Breast epithelium (tissue), 4 donors: ENCODE results near the gene TMEM45A. TPM values are rescaled to one million over a fixed set of nuclear protein-coding genes. Genes with fewer than 3 reads are reported as not detected.

Experiments used
- DNase-seq, 2 donors: peaks; one replicate each; pipeline ENCODE4 v3.0.0-alpha.2; 2019; ENCODE audit warnings: low spot score in 2 of 2
- H3K27ac ChIP-seq, 2 donors: fragments of 200-600 bp; sonication (generic) in 1 of 2; one replicate each; pipeline ENCODE4 v1.5.1; 2016 to 2019; ENCODE audit warnings: mild to moderate bottlenecking in 1 of 2
- H3K27me3 ChIP-seq, 2 donors: fragments of 200-600 bp; sonication (generic) in 1 of 2; one replicate each; pipeline versions ENCODE4 v1.5.1 to v1.6.0; 2017 to 2019; ENCODE audit warnings: control low read depth in 1 of 2, mild to moderate bottlenecking in 1 of 2
- H3K36me3 ChIP-seq: fragments of 200-600 bp; one replicate; pipeline ENCODE4 v1.5.1; 2019
- H3K4me1 ChIP-seq, 2 donors: fragments of 200-600 bp; sonication (generic); one replicate each; pipeline ENCODE4 v1.5.1; 2016 to 2019; ENCODE audit warnings: control low read depth in 1 of 2
- H3K4me3 ChIP-seq, 3 donors: fragments of 200-600 bp; sonication (generic); 1 replicate in 2 of 3; 2 replicates in 1 of 3; pipeline ENCODE4 v1.5.1; 2016 to 2019; ENCODE audit warnings: mild to moderate bottlenecking in 3 of 3, moderate library complexity in 2 of 3
- H3K9me3 ChIP-seq, 2 donors: fragments of 200-600 bp; sonication (generic) in 1 of 2; one replicate each; pipeline ENCODE4 v1.5.1; 2016 to 2019; ENCODE audit warnings: control low read depth in 1 of 2
- POLR2A ChIP-seq: fragments of 450-650 bp; IDR thresholded peaks from one replicate; pipeline ENCODE4 v1.6.1; 2016; ENCODE audit warnings: antibody characterized with exemption, mild to moderate bottlenecking, moderate library complexity
- POLR2AphosphoS5 ChIP-seq, 3 donors: sonication (generic); formaldehyde crosslinking; IDR thresholded peaks; one replicate each; pipeline ENCODE4 v1.6.1; 2017; ENCODE audit warnings: antibody characterized with exemption in 3 of 3
- intact Hi-C: fragments of 100-400 bp; cut with DNase I; formaldehyde crosslinking; loops from one replicate; pipeline ENCODE4 v1.15.1; 2023; ENCODE audit warnings: low total_unique reads
- total RNA-seq, 3 donors: library from RNA; depleted of rRNA; stranded (reverse); fragments of >200 nt; gene quantifications; one replicate each; pipeline ENCODE4 v1.1.0, GENCODE V29; 2016
- TF ChIP-seq, protein P1 (sequence below), 3 donors: fragments of 450-650 bp; IDR thresholded peaks; one replicate each; pipeline ENCODE4 v1.5.1; 2016 to 2017; ENCODE audit warnings: antibody characterized with exemption in 3 of 3, mild to moderate bottlenecking in 3 of 3, moderate library complexity in 3 of 3

The TMEM45A gene
- total RNA-seq, 3 donors from 2014 or later = 19.7 to 24.5 (median 20.9) TPM

DNA sequence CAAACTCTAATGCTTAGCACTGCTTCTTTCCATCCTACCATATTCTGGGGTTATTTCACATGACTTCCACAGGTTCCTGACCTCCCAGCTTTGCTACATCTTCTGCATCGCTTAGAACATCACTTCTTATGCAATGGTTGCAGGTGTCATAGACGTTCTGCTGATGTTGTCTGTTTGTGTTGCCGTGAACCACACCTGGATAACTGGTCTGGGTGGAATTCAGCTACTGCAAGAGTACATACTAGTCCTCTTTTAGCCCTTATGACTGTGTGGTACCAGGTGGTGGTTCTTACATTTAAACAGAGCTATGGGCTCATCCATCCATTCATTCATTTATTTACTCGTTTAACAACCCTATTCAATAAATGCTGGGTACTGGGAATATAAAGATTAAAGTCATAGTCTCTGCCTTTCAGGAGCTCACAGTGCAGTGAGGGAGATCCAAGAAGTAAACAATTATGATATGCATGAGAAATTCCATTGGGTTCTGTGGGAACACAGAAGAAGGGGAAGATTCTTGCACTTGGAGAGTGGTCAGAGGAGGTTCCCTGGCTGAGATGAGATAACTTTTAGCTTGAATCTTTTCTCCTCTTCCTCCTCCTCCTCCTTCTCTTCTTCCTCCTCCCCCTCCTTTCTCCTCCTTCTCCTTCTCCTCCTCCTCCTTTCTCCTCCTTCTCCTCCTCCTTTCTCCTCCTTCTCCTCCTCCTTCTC lies 30.8 kb downstream of the TMEM45A start:
- TF ChIP-seq POLR2AphosphoS5 (IDR thresholded peaks at IDR 0.05) = no peak
- TF ChIP-seq, protein P1, sequence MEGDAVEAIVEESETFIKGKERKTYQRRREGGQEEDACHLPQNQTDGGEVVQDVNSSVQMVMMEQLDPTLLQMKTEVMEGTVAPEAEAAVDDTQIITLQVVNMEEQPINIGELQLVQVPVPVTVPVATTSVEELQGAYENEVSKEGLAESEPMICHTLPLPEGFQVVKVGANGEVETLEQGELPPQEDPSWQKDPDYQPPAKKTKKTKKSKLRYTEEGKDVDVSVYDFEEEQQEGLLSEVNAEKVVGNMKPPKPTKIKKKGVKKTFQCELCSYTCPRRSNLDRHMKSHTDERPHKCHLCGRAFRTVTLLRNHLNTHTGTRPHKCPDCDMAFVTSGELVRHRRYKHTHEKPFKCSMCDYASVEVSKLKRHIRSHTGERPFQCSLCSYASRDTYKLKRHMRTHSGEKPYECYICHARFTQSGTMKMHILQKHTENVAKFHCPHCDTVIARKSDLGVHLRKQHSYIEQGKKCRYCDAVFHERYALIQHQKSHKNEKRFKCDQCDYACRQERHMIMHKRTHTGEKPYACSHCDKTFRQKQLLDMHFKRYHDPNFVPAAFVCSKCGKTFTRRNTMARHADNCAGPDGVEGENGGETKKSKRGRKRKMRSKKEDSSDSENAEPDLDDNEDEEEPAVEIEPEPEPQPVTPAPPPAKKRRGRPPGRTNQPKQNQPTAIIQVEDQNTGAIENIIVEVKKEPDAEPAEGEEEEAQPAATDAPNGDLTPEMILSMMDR (IDR thresholded peaks at IDR 0.05) = no peak
- TF ChIP-seq POLR2A = no peak
- no peak overlapping the region for H3K27ac ChIP-seq
- H3K4me1 ChIP-seq = peaks cover 0 to 5% of the 10 kb centered on the region in 2 donors
- H3K4me3 ChIP-seq = no peak overlapping the region
- no peaks in the 10 kb centered on the region for H3K36me3 ChIP-seq
- intact Hi-C loops = no loop called here
- no peak for DNase-seq
- H3K9me3 ChIP-seq = no peaks in the 10 kb centered on the region
- H3K27me3 ChIP-seq = no peaks in the 10 kb centered on the region

DNA sequence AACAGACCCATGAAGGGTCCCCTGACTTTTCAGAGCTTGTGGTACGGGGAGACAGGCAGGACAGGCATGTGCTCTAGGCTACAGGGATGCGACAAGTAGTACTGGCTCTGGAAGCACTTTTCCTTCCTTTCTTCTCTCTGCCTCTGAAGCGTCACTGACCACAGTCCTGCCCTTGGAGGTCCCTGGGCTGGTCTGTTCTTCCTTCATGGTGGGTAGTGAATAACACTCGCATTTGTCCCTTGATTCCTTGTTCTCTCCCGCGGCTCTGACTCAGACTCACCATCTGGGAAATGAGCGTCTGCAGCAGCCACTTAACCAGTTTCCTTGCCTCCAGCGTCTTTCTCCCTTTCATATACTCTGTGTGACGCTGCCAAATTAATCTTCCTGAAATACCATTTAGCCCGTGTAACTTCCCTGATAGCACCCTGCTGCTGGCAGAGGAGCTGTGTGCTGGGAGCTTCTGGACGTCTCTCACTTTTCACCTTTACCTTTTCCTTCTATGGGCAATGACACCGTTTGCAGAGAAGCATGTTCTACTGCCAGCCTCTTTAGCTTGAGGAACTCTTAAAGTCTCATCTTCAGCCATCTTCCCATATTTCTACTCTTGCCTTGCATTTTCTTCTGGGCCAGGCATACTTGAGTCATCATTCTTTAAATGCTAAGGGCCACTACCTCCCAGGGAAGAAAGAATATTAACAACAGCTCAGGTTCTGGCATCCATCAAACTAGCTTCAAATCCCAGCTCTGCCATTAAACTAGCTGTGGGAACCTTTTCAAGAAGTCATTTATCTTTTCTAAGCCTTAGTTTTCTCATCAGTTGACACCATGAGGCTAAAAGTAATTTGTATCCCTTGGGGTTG lies 33.6 kb downstream of the TMEM45A start:
- no peaks in the 10 kb centered on the region for H3K27me3 ChIP-seq
- H3K9me3 ChIP-seq = no peaks in the 10 kb centered on the region
- H3K4me1 ChIP-seq = peaks cover 0 to 5% of the 10 kb centered on the region in 2 donors
- TF ChIP-seq, protein P1 (IDR thresholded peaks at IDR 0.05) = no peak
- TF ChIP-seq POLR2A (no peak), POLR2AphosphoS5 (IDR thresholded peaks at IDR 0.05) (peak in 2 of 3 donors; percentile 27 to 41)
- intact Hi-C loops = no loop called here
- peak overlapping the region; percentile 91 to 93 for H3K27ac ChIP-seq
- DNase-seq = peak; percentile 66 to 83
- H3K36me3 ChIP-seq = no peaks in the 10 kb centered on the region
- peak overlapping the region in 2 of 3 donors; percentile 3 to 20 for H3K4me3 ChIP-seq

DNA sequence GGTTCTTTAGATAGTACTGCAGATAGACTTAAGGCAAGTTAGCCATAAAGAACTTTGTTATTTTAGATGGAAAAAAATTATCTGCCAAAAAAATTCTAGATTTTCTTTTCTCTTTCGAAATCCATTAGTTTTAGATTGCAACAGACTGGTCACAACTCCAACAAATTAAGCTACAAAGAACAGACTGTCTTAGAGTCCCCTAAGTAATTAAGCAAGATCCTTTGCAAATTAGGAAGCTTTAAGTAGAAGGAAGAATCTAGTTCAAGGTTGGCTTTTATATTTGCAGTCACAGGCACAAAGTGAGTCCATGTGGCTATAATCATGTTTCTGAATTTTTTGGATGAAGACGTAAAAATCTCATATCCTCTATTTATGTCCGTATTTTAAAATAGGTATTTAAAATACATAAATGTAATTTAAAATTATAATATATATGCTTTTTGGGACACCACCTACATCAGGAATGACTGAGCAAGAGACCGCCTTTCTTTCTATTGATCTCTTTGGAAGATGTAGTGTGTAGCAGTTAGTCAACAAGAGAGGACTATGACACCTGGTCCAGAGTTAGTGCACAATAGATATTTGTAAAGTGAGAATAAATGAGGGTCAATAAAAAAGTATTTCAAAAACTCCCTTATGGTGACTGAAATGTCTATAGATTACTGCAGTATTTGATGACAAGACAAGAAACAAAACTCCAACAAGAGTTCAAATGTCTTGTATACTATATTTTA lies 34.4 kb downstream of the TMEM45A start:
- no peak for DNase-seq
- H3K36me3 ChIP-seq = no peaks in the 10 kb centered on the region
- H3K4me3 ChIP-seq = no peak overlapping the region
- TF ChIP-seq POLR2A (no peak), POLR2AphosphoS5 (IDR thresholded peaks at IDR 0.05) (no peak)
- TF ChIP-seq, protein P1 (IDR thresholded peaks at IDR 0.05) = no peak
- peaks cover 0 to 5% of the 10 kb centered on the region in 2 donors for H3K4me1 ChIP-seq
- no peaks in the 10 kb centered on the region for H3K27me3 ChIP-seq
- peak overlapping the region; percentile 91 to 93 for H3K27ac ChIP-seq
- intact Hi-C loops = no loop called here
- H3K9me3 ChIP-seq = no peaks in the 10 kb centered on the region

DNA sequence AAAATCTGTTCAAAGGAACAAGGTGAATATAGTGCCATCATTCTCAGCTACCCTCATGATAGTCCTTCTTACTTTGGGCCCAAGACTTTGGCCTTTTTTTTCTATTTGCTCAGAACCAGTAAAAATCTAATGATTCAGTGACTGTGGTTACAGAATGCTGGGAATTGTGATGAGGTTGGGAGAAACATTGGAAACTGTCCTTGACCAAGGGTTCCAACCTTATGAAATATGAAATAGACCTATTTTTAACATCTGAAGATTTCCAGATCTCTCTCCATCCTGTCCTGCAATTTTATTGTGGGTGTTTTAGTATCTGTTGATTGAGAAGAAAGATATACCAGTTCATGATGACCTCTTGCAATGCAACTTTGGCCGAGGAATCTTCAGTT lies 34.9 kb downstream of the TMEM45A start:
- DNase-seq = no peak
- peak overlapping the region; percentile 65 to 91 for H3K27ac ChIP-seq
- no peak overlapping the region for H3K4me3 ChIP-seq
- intact Hi-C loops = no loop called here
- TF ChIP-seq, protein P1 (IDR thresholded peaks at IDR 0.05) = no peak
- TF ChIP-seq POLR2AphosphoS5 (IDR thresholded peaks at IDR 0.05) = no peak
- TF ChIP-seq POLR2A = no peak
- no peaks in the 10 kb centered on the region for H3K27me3 ChIP-seq
- H3K36me3 ChIP-seq = no peaks in the 10 kb centered on the region
- H3K9me3 ChIP-seq = no peaks in the 10 kb centered on the region
- peaks cover 0 to 5% of the 10 kb centered on the region in 2 donors for H3K4me1 ChIP-seq
